Mesothelial cell of epicardium (in vitro differentiated cells): ENCODE measurements around the gene COL8A1. TPM values are rescaled to one million over a fixed set of nuclear protein-coding genes. Genes with fewer than 3 reads are reported as not detected.

Experiments used
- DNase-seq, 2 experiments: peaks; one replicate each; pipeline ENCODE4 v3.0.0; 2021; ENCODE audit warnings: low spot score in 2 of 2; ENCODE audit not compliant: unreplicated experiment in 2 of 2
- H3K27ac Mint-ChIP-seq: 2 replicates; pipeline ENCODE4 v1.8.0; 2021; ENCODE audit warnings: mixed read lengths
- H3K27me3 Mint-ChIP-seq: 2 replicates; pipeline ENCODE4 v1.8.0; 2021; ENCODE audit warnings: low read depth, mixed read lengths
- H3K36me3 Mint-ChIP-seq: 2 replicates; pipeline ENCODE4 v1.8.0; 2021; ENCODE audit warnings: mixed read lengths
- H3K4me1 Mint-ChIP-seq: 2 replicates; pipeline ENCODE4 v1.8.0; 2021; ENCODE audit warnings: mixed read lengths
- H3K4me3 Mint-ChIP-seq: 2 replicates; pipeline ENCODE4 v1.8.0; 2021; ENCODE audit warnings: mild to moderate bottlenecking, moderate library complexity, mixed read lengths
- H3K9me3 Mint-ChIP-seq: 2 replicates; pipeline ENCODE4 v1.8.0; 2021; ENCODE audit warnings: mixed read lengths
- total RNA-seq: library from RNA; stranded (reverse); gene quantifications from 3 replicates; pipeline ENCODE4 v1.2.1, GENCODE V29; 2021
- TF ChIP-seq, protein P1 (sequence below): fragments of 200-600 bp; sonication (generic); IDR thresholded peaks from one replicate; pipeline ENCODE4 v1.5.0; 2021; ENCODE audit warnings: antibody characterized with exemption; ENCODE audit not compliant: unreplicated experiment

COL8A1 gene
- total RNA-seq, 1 donor from 2014 or later: 1.1 TPM

DNA sequence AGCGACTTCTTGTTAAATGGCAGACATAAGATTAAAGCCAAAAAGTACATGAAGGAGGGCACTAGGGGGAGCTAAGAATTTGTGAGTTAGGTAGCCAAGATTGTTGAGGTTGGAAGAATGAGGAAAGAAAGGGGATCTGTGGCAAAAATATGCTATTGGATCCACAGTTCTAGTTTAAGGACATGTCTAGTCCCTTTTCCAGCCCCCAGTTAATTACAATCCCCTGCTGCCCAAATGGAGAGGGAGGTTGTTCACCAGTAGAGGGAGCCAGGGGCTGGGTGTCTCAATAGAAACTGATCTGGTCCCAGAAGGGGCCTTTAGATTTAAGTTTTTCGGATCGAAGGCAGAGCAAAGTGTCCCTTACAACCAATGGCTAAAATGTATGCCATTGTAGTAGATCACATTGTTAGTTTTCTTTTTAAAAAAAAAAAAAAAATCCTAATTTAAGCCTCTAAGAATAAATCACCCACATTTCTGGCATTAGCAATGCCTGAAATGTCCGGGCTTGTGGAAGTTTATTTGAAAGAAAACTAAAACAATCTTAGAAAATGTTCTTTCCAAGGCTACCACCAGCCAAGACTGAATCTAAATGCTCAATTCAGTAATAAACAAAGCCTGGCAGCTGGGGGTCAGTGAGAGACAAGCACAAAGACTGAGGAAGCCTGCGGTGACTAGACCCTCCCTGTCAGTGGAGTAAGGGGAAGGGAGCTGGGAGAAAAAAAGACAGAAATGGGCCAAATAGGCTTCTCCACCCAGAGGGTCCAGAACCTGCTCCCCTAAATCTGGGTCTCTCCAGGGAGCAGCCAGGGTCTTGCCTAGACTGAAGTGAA lies 7.1 kb downstream of the COL8A1 start:
- TF ChIP-seq, protein P1, sequence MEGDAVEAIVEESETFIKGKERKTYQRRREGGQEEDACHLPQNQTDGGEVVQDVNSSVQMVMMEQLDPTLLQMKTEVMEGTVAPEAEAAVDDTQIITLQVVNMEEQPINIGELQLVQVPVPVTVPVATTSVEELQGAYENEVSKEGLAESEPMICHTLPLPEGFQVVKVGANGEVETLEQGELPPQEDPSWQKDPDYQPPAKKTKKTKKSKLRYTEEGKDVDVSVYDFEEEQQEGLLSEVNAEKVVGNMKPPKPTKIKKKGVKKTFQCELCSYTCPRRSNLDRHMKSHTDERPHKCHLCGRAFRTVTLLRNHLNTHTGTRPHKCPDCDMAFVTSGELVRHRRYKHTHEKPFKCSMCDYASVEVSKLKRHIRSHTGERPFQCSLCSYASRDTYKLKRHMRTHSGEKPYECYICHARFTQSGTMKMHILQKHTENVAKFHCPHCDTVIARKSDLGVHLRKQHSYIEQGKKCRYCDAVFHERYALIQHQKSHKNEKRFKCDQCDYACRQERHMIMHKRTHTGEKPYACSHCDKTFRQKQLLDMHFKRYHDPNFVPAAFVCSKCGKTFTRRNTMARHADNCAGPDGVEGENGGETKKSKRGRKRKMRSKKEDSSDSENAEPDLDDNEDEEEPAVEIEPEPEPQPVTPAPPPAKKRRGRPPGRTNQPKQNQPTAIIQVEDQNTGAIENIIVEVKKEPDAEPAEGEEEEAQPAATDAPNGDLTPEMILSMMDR: peak; percentile 50
- DNase-seq: no peak
- Mint-ChIP-seq H3K4me1 (peaks cover 5% of the 10 kb centered on the region), H3K27me3 (peaks cover 24% of the 10 kb centered on the region), H3K27ac (no peak overlapping the region), H3K9me3 (no peaks in the 10 kb centered on the region), H3K36me3 (no peaks in the 10 kb centered on the region), H3K4me3 (no peak overlapping the region)

GRCh38 chr3:99646107-99646435 lies 7.7 kb downstream of the COL8A1 start:
- H3K27ac Mint-ChIP-seq: no peak overlapping the region

DNA sequence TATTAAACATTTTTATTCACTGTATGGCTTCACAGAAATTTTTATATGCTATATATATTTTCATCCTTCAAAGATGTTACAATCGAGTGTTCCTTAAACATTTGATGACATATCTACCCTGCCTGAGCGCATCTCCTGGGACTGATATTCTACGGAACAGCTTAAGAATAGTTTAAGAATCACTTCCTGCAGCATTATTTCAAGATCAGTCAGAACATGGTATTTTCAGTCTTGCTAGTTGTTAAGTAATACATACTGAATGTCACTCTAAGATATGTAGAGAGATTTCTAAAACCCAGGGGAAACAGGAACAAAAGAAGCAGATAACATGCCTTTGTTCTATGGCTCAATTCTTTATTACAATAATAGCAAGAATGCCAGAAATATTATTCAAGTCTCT lies 8.7 kb downstream of the COL8A1 start:
- Mint-ChIP-seq H3K4me3 (no peak overlapping the region), H3K4me1 (peaks cover 5% of the 10 kb centered on the region), H3K36me3 (no peaks in the 10 kb centered on the region), H3K27me3 (peaks cover 9% of the 10 kb centered on the region), H3K27ac (no peak overlapping the region), H3K9me3 (no peaks in the 10 kb centered on the region)
- DNase-seq: no peak
- TF ChIP-seq, protein P1: no peak

More at GRCh38 chr3:99646107-99646435, 7.7 kb downstream of the COL8A1 start:
- Mint-ChIP-seq H3K27me3 (peaks cover 19% of the 10 kb centered on the region), H3K4me3 (no peak overlapping the region), H3K4me1 (peaks cover 5% of the 10 kb centered on the region), H3K9me3 (no peaks in the 10 kb centered on the region), H3K36me3 (no peaks in the 10 kb centered on the region)
- TF ChIP-seq, protein P1: no peak
- DNase-seq: no peak

DNA sequence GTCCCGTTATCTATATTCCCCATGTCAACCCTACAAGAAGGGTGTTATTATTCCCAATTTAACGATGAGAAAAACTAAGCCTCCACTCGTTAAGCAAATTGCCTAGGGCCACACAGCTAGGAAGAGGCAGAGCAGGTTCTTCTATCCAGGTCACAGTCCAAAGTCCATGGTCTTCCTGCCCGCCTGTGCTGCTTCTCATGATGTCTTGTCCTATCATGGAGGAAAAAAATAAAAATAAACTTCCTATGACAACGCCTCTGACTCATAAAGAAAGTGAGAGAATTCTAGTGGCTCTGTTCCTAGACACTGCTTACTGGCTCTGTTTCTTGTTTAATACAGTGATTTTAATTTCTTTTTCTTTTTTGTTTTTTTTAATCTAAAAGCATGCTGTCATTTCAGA lies 9.7 kb downstream of the COL8A1 start:
- DNase-seq: no peak
- Mint-ChIP-seq H3K4me1 (peaks cover 5% of the 10 kb centered on the region), H3K4me3 (no peak overlapping the region), H3K27me3 (peaks cover 4% of the 10 kb centered on the region), H3K27ac (no peak overlapping the region), H3K36me3 (no peaks in the 10 kb centered on the region), H3K9me3 (no peaks in the 10 kb centered on the region)
- TF ChIP-seq, protein P1: no peak

GRCh38 chr3:99648516-99648915 lies 10.1 kb downstream of the COL8A1 start:
- Mint-ChIP-seq H3K9me3 (no peaks in the 10 kb centered on the region), H3K36me3 (no peaks in the 10 kb centered on the region), H3K27ac (no peak overlapping the region), H3K4me3 (no peak overlapping the region), H3K4me1 (peaks cover 5% of the 10 kb centered on the region), H3K27me3 (peaks cover 3% of the 10 kb centered on the region)
- TF ChIP-seq, protein P1: no peak
- DNase-seq: no peak
